ENCODE measurements around the gene PPFIA1.

Gene PPFIA1

GRCh38 chr11:70422692-70423522, 152.4 kb downstream of the PPFIA1 start:
- peak in 2 of 10 donors; percentile 61 to 74 for DNase-seq
- intact Hi-C loops (cut with DNase I) = no loop called here

- DNase-seq = peak in 2 of 10 donors; percentile 60 to 80
- intact Hi-C loops (cut with DNase I) = no loop called here
These were observed 153.3 kb downstream of the PPFIA1 start for GRCh38 chr11:70423523-70424505.

GRCh38 chr11:70424765-70425344, 154.4 kb downstream of the PPFIA1 start:
- peak in 5 of 10 donors; percentile 40 to 89 (median 75) for DNase-seq
- intact Hi-C loops (cut with DNase I) = no loop called here

- peak in 3 of 10 donors; percentile 52 to 68 (median 54) for DNase-seq
- intact Hi-C loops (cut with DNase I) = no loop called here
These were observed 156.9 kb downstream of the PPFIA1 start for GRCh38 chr11:70427436-70427835.

GRCh38 chr11:70428701-70429427, 158.4 kb downstream of the PPFIA1 start:
- DNase-seq = peak in 3 of 10 donors; percentile 25 to 75 (median 62)
- intact Hi-C loops (cut with DNase I) = no loop called here

GRCh38 chr11:70429428-70429705, 158.9 kb downstream of the PPFIA1 start:
- peak in 2 of 10 donors; percentile 41 to 52 for DNase-seq
- intact Hi-C loops (cut with DNase I) = no loop called here

- intact Hi-C loops (cut with DNase I) = no loop called here
- peak in 3 of 10 donors; percentile 26 to 64 (median 42) for DNase-seq
These were observed 159.4 kb downstream of the PPFIA1 start for GRCh38 chr11:70429724-70430521.

- peak in 3 of 10 donors; percentile 55 to 77 (median 66) for DNase-seq
- intact Hi-C loops (cut with DNase I) = no loop called here
These were observed 160.4 kb downstream of the PPFIA1 start for GRCh38 chr11:70430671-70431574.

GRCh38 chr11:70431611-70432010, 161.1 kb downstream of the PPFIA1 start:
- intact Hi-C loops (cut with DNase I) = no loop called here

GRCh38 chr11:70432065-70432464, 161.6 kb downstream of the PPFIA1 start:
- intact Hi-C loops (cut with DNase I) = no loop called here
- peak in 3 of 10 donors; percentile 52 to 74 (median 67) for DNase-seq

More at GRCh38 chr11:70431611-70432010, 161.1 kb downstream of the PPFIA1 start:
- DNase-seq = peak in 2 of 10 donors; percentile 48 to 59

- peak in 2 of 10 donors; percentile 23 to 42 for DNase-seq
- intact Hi-C loops (cut with DNase I) = no loop called here
These were observed 162.1 kb downstream of the PPFIA1 start for GRCh38 chr11:70432580-70432979.

GRCh38 chr11:70433038-70433437, 162.5 kb downstream of the PPFIA1 start:
- intact Hi-C loops (cut with DNase I) = no loop called here
- DNase-seq = peak in 3 of 10 donors; percentile 39 to 79 (median 63)

GRCh38 chr11:70433526-70433925, 163.0 kb downstream of the PPFIA1 start:
- DNase-seq = peak in 3 of 10 donors; percentile 23 to 47 (median 34)
- intact Hi-C loops (cut with DNase I) = no loop called here

Data from posterior cingulate gyrus (tissue), 11 donors.